Measurements from ENCODE around the gene HOXC4.
"Not testable (repeated sequence)": the region's sequence is repeated elsewhere in the genome, so short reads cannot be mapped to it uniquely, and the experiment has no call there.

The HOXC4 gene

GRCh38 chr12:54060174-54060974, 6.7 kb downstream of the HOXC4 start:
- no peak for DNase-seq

DNA sequence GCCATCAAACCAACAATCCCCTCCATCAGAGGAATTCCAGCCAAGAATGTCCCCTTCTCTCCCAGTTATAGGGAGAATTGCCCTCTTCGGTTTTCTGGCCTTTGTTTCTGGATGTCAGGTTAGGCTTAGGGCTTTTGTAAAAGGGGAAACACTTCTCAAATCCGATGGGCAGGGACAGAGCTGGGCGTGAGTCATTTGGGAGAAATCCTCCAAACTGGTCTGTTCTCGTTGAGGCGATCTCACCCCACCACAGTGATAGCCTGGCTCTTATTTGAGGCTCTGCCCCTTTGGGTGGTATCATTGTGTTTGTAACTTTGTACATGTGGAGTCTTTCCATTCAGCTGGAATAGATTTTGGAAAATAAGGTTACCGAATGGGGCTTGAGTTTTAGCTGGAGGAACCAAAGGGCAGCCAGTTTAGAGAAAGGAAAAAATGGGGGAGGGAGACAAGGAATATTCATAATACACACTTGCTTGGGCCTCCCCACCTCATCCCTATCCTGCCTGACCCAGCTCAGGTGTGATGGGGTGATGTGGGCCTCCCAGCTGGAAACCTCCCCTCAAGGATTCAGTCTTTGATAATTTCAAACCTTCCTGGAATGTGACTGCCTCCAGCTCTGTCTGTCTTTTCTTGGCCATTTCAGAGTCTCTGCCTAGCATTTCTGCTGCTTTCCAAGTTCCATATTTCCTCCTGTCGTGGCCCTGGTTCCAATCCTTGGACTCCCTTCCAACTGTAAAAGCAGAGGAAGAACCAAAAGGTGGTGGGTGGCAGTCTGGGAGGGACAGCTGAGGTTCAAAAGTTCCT, 7.5 kb downstream of the HOXC4 start:
- no peak for DNase-seq

- DNase-seq = no peak
Observed at GRCh38 chr12:54065677-54066076, 12.0 kb downstream of the HOXC4 start.

DNA sequence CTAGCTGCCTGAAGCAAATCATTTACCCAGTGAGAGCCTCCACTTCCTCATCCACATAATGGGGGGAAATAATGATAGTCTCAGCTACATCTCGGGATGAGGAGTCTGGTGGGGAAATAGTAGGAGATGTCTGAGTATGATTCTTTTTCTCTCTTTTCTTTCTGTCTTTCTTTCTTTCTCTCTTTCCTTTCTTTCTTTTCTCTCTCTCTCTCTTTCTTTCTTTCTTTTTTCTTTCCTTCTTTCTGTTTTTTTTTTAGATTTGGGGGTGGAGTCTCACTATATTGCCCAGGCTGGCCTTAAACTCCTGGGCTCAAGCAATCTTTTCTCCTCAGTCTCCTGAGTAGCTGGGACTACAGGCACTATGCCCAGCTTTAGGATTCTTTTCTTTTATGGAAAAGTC, 12.8 kb downstream of the HOXC4 start:
- DNase-seq = no peak

GRCh38 chr12:54068418-54069070, 14.9 kb downstream of the HOXC4 start:
- no peak for DNase-seq

GRCh38 chr12:54071942-54072341, 18.3 kb downstream of the HOXC4 start:
- no peak for DNase-seq

DNA sequence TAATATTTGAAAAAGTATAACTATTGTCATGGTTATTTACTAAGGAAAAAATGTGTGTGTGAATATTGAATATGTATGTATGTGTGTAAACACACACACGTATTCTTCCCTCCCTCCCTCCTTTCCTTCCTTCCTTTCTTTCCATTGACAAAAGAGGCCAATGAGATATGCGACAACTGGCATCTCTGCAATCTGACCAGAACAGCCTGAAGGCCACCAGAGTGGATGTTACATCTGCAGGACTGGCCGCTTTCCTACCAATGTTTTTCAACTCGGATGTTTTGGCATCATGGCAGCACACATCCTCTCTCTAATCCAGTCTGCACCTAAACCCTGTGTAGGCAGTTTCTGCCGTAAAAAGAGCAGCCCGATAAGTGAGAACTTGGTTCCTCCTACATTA, 20.7 kb downstream of the HOXC4 start:
- DNase-seq = no peak

- DNase-seq = no peak
Observed at GRCh38 chr12:54075409-54075808, 21.8 kb downstream of the HOXC4 start.

- no peak for DNase-seq
Observed at GRCh38 chr12:54075974-54076373, 22.3 kb downstream of the HOXC4 start.

DNA sequence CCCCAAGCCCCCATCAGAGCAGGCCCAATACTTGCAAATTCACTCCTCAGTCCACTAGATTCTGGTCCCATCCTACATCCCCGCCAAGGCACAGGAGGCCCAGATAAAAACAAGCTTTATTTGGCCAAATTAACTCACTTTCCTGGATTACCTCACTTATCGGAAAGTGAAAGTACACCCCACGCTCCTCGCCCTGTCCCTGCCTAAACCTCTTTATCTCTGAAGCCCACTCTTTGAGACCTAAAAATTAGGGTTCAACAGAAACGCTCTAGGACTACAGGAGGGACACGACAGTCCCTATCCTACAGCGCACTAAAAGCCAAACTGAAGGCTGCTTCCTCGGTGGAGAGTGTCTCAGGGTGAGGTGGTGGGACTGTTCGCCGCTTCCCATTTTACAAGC, 24.2 kb downstream of the HOXC4 start:
- DNase-seq = not testable (repeated sequence)

DNA sequence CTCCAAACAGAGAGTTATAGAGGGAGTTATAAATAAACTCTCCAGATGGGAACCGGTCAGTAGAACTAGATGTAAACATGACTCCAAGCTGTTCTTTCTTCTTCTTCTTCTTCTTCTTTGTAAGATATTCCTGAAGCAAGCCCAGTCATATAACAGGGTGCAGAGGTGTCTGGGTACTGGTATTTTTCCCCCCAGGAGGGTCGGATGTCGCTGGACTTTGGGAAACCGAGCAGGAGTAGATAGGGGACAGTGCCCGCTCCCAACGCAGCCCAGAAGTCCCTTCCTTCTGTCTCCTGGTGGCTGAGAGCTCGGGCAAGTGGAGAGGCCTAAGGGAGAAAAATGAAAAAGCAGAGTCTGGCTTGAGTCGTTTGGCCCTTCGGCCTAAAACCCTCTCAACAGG, 25.5 kb downstream of the HOXC4 start:
- DNase-seq = not testable (repeated sequence)

GRCh38 chr12:54080008-54080924, 26.6 kb downstream of the HOXC4 start:
- not testable (repeated sequence) for DNase-seq

DNA sequence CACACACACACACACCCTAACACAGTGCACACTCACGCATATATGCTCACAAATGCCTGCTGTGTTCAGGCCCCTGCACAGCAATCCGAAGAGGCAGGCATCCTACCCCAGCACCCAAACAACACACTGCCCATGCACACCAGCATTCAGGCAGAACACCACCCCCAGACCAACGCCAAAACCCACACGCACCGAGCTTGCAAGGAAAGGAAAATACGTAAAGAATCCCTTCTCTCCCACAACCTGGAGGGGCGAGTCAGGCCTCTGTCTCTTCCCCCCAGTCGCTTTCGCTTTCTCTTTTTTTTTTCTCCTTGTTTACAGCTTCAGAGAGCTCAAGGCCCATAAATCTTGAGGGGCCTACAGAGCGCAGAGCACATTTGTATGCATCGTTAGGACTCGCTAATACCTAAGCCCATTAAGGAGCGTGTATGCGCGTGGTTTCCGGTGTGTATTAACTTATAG, 27.4 kb downstream of the HOXC4 start:
- not testable (repeated sequence) for DNase-seq

DNA sequence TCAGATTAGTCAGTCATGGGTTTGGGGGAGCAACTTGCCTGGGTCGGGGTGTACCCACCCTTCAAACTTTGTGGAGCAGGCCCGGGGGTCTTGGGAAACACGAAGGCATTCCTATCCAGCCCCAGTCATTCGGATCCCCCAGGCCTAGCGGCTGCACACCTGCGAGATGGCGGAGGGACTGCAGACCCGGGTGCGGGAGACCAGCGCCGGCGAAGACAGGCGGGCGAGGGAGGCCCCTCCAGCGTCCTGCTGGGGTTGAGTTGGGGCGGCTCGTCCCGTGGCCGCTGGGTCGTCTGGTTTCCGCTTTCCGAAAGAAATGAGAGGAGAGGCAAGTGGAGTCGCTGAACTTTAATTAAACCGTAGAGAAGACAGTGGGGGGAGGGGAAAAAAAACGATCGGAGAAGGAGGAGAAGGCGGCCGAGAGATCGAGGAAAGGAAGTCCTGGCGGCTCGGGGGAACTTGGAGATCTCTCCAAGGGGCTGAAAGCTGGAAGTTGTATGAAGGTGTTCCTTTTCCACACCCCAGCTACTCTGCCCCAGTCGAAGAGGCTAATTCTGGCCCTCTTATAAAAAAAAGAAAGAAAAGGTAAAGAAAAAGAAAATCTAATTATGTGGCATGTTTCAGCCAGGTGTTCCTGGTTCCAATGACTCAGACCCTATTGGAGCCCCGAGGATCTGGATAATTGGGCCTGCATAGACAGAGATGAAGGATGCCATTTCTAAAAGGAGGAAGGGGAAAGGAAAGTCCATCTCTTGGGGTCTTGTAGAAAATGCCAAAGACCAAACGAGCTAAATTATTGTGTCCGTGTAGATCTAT, 28.2 kb downstream of the HOXC4 start:
- not testable (repeated sequence) for DNase-seq

- peak in 2 of 4 experiments; percentile 5 to 6 for DNase-seq
Observed at GRCh38 chr12:54082397-54082892, 28.8 kb downstream of the HOXC4 start.

DNA sequence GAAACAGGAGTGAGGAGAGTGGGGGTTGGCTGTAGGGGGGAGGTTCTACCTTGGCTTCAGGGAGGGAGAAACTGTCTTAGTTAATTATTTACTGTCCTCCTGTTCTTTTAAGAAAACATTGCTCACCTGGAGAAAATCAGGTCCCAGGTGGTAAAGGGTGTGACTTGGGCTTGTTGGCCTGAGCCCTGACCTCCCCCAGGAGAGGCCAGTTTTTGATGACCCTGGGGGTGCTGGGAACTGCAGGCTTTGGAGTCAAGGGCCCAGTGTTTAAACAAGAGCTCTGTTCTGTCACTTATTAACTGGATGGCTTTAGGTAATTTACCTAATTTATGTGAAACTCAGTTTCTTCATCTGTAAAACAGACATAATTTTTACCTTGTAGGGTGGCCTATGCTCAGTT, 34.4 kb downstream of the HOXC4 start:
- DNase-seq = not testable (repeated sequence)

GRCh38 chr12:54089465-54089864, 35.8 kb downstream of the HOXC4 start:
- not testable (repeated sequence) for DNase-seq

DNA sequence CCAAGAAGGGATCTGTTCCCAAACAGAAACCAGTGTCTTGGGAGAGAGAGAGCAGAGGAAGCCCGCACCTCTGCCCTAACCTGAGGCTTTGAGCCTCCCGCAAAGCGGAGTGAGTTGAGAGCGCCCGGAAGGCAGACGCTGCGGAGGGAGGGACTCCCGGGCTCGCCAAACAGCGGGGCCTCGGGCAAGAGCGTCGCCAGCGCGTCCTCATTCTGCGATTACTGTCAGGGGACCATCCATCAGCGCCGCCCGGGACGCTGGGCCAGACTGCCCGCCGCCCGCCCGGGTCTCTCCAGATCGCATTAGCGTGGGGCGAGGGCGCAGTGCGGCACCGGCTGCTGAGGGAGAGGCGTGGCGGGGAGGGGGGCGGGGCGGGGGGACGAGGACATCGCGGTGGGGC, 36.7 kb downstream of the HOXC4 start:
- DNase-seq = not testable (repeated sequence)

DNA sequence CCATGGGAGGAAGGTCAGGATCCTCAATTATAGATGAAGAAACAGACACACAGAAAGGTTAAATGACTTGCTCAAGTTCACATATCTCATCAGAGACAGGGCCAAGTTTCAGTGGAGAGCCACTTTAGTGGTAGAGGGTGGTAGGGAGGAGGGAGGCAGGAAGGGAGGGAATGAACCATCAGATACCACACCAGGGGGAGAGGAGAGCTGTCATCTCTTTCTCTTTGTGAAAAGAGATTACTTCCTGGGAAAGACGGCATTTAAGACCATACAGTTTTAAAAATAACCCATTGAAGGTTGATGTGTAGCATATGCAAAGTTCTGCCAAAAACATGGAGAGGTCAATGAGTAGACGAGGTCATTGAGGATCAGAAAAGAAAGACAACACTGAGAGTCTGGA, 39.3 kb downstream of the HOXC4 start:
- DNase-seq = not testable (repeated sequence)

GRCh38 chr12:54095928-54096327, 42.3 kb downstream of the HOXC4 start:
- not testable (repeated sequence) for DNase-seq

DNA sequence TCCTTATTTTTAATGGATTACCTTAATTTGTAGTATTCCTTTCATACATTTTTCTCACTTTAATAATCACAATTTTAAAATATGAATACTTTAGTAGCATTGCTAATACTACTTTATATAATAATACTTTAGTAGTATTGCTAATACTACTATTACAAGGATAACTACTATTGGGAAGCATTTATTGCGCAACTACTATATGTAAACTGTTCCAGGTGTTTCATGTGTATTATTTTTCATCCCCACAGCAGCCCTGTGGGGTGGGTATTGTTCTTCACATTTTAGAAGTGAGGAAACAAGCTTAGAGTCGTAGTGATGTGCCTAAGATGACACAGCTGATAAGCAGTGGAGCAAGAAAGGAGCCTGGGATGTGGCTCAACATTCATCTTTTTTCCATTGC, 45.0 kb downstream of the HOXC4 start:
- DNase-seq = not testable (repeated sequence)
